NCI-H524 treated with DMSO at 0.1 percent for 48 hours (cell line): ENCODE measurements around the gene ALK.
A peak's percentile ranks its signal among the peaks of the same experiment; 100 is the strongest.

Experiments used
- DNase-seq: peaks from one replicate; lab custom pipeline; 2025; lab: John Stamatoyannopoulos, UW

ALK gene

GRCh38 chr2:29575370-29575890 is 346.0 kb downstream of the ALK start:
- no peak for DNase-seq

GRCh38 chr2:29573612-29574011 is 347.8 kb downstream of the ALK start:
- DNase-seq, result no peak

- no peak for DNase-seq
Measured at GRCh38 chr2:29573147-29573546, 348.2 kb downstream of the ALK start.

- DNase-seq, result no peak
Measured at GRCh38 chr2:29570539-29570938, 350.8 kb downstream of the ALK start.

- no peak for DNase-seq
Measured at GRCh38 chr2:29567906-29568520, 353.4 kb downstream of the ALK start.

GRCh38 chr2:29563697-29564096 is 357.7 kb downstream of the ALK start:
- DNase-seq, result no peak

GRCh38 chr2:29562896-29563295 is 358.5 kb downstream of the ALK start:
- no peak for DNase-seq

- DNase-seq, result no peak
Measured at GRCh38 chr2:29562319-29562718, 359.1 kb downstream of the ALK start.

GRCh38 chr2:29561628-29562027 is 359.8 kb downstream of the ALK start:
- DNase-seq, result no peak

- no peak for DNase-seq
Measured at GRCh38 chr2:29561181-29561580, 360.2 kb downstream of the ALK start.

GRCh38 chr2:29560566-29560965 is 360.8 kb downstream of the ALK start:
- DNase-seq, result no peak

- DNase-seq, result no peak
Measured at GRCh38 chr2:29560030-29560429, 361.4 kb downstream of the ALK start.

GRCh38 chr2:29559578-29559977 is 361.8 kb downstream of the ALK start:
- no peak for DNase-seq

- DNase-seq, result no peak
Measured at GRCh38 chr2:29558097-29558496, 363.3 kb downstream of the ALK start.

- no peak for DNase-seq
Measured at GRCh38 chr2:29557268-29557667, 364.1 kb downstream of the ALK start.

GRCh38 chr2:29549069-29549380 is 372.4 kb downstream of the ALK start:
- DNase-seq, result no peak

GRCh38 chr2:29544917-29545316 is 376.5 kb downstream of the ALK start:
- DNase-seq, result no peak

GRCh38 chr2:29544031-29544430 is 377.4 kb downstream of the ALK start:
- DNase-seq, result no peak

GRCh38 chr2:29535188-29535587 is 386.2 kb downstream of the ALK start:
- no peak for DNase-seq

- DNase-seq, result no peak
Measured at GRCh38 chr2:29532436-29532835, 388.9 kb downstream of the ALK start.

GRCh38 chr2:29531626-29532025 is 389.8 kb downstream of the ALK start:
- no peak for DNase-seq

GRCh38 chr2:29530281-29530680 is 391.1 kb downstream of the ALK start:
- no peak for DNase-seq

- DNase-seq, result peak; percentile 64
Measured at GRCh38 chr2:29528891-29529520, 392.4 kb downstream of the ALK start.

- DNase-seq, result no peak
Measured at GRCh38 chr2:29528371-29528770, 393.0 kb downstream of the ALK start.
